MCF 10A (cell line): ENCODE data around the gene CLDN18. TPM values are rescaled to one million over a fixed set of nuclear protein-coding genes. Genes with fewer than 3 reads are reported as not detected.

Experiments
- BruUV-seq: library from RNA; stranded (reverse); fragments of 400-500 nt; replicated peaks from 2 replicates; lab custom pipeline; 2021; lab: Mats Ljungman, UMichigan
- CTCF ChIA-PET: fragments of 300-600 bp; sonication (Branson Sonifier 250); formaldehyde crosslinking; extraction: SDS; loops from one replicate; lab custom pipeline; 2021; ENCODE audit warnings: antibody characterized with exemption, inconsistent platforms; lab: Yijun Ruan, JAX
- POLR2A ChIA-PET: fragments of 300-600, 350-650 bp; sonication (Branson Sonifier 250); formaldehyde crosslinking; extraction: SDS; loops from one replicate; lab custom pipeline; 2020; ENCODE audit warnings: antibody characterized with exemption, inconsistent platforms; lab: Yijun Ruan, JAX
- DNase-seq: peaks from one replicate; pipeline ENCODE4 v3.0.0-alpha.2; 2018; ENCODE audit not compliant: unreplicated experiment
- H3K27ac Mint-ChIP-seq: one replicate; pipeline ENCODE4 v1.8.0; 2022; ENCODE audit warnings: mild to moderate bottlenecking, low read depth, mixed read lengths; ENCODE audit not compliant: unreplicated experiment
- H3K27me3 Mint-ChIP-seq: one replicate; pipeline ENCODE4 v1.8.0; 2022; ENCODE audit warnings: mixed read lengths; ENCODE audit not compliant: insufficient read depth, unreplicated experiment
- H3K36me3 Mint-ChIP-seq: one replicate; pipeline ENCODE4 v1.8.0; 2022; ENCODE audit warnings: mild to moderate bottlenecking, moderate library complexity, mixed read lengths; ENCODE audit not compliant: insufficient read depth, unreplicated experiment
- H3K4me1 Mint-ChIP-seq: one replicate; pipeline ENCODE4 v1.8.0; 2022; ENCODE audit warnings: mixed read lengths; ENCODE audit not compliant: insufficient read depth, unreplicated experiment
- H3K4me3 Mint-ChIP-seq: one replicate; pipeline ENCODE4 v1.8.0; 2022; ENCODE audit warnings: mild to moderate bottlenecking, moderate library complexity, mixed read lengths; ENCODE audit not compliant: unreplicated experiment
- H3K9me3 Mint-ChIP-seq: one replicate; pipeline ENCODE4 v1.8.0; 2022; ENCODE audit warnings: mixed read lengths; ENCODE audit not compliant: unreplicated experiment
- intact Hi-C: fragments of 100-400 bp; cut with micrococcal nuclease; formaldehyde crosslinking; loops from 2 replicates; pipeline ENCODE4 v1.14.1; 2022
- total RNA-seq: library from RNA; stranded (reverse); gene quantifications from 2 replicates; pipeline ENCODE4 v1.2.3, GENCODE V29; 2022
- TF ChIP-seq, protein P1 (sequence below): fragments of 200-600 bp; IDR thresholded peaks from one replicate; pipeline ENCODE4 v1.8.0; 2022; ENCODE audit warnings: antibody characterized with exemption, mild to moderate bottlenecking; ENCODE audit not compliant: unreplicated experiment

The CLDN18 gene
- total RNA-seq, 1 experiment from 2014 or later: not detected

DNA sequence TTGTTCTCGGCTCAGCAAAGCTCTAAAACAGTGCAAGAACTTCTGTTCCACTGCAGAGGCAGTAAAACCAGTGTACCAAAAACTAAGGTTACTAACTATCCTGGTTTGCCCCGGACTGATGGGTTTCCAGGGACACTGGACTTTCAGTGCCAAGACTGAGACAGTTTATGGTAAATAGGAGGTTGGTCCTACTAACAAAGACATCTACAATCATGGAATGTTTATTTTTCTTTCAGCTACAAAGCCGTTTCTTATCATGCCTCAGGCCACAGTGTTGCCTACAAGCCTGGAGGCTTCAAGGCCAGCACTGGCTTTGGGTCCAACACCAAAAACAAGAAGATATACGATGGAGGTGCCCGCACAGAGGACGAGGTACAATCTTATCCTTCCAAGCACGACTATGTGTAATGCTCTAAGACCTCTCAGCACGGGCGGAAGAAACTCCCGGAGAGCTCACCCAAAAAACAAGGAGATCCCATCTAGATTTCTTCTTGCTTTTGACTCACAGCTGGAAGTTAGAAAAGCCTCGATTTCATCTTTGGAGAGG is 20.8 kb downstream of the CLDN18 start:
- no peak for DNase-seq
- no TSS peak for BruUV-seq
- no peak overlapping the region for H3K4me3 Mint-ChIP-seq
- H3K36me3 Mint-ChIP-seq: no peaks in the 10 kb centered on the region
- POLR2A ChIA-PET: no interaction called here
- intact Hi-C loops: no loop called here
- H3K9me3 Mint-ChIP-seq: no peaks in the 10 kb centered on the region
- H3K27me3 Mint-ChIP-seq: no peaks in the 10 kb centered on the region
- TF ChIP-seq, protein P1, sequence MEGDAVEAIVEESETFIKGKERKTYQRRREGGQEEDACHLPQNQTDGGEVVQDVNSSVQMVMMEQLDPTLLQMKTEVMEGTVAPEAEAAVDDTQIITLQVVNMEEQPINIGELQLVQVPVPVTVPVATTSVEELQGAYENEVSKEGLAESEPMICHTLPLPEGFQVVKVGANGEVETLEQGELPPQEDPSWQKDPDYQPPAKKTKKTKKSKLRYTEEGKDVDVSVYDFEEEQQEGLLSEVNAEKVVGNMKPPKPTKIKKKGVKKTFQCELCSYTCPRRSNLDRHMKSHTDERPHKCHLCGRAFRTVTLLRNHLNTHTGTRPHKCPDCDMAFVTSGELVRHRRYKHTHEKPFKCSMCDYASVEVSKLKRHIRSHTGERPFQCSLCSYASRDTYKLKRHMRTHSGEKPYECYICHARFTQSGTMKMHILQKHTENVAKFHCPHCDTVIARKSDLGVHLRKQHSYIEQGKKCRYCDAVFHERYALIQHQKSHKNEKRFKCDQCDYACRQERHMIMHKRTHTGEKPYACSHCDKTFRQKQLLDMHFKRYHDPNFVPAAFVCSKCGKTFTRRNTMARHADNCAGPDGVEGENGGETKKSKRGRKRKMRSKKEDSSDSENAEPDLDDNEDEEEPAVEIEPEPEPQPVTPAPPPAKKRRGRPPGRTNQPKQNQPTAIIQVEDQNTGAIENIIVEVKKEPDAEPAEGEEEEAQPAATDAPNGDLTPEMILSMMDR: no peak
- CTCF ChIA-PET: interaction anchor here (0.5 to 1.7 kb wide), 2 partner anchors 21 to 1512 kb away, joined by 4 to 6 read pairs; no protein-coding TSS in a partner anchor
- H3K4me1 Mint-ChIP-seq: no peaks in the 10 kb centered on the region
- H3K27ac Mint-ChIP-seq: no peak overlapping the region

DNA sequence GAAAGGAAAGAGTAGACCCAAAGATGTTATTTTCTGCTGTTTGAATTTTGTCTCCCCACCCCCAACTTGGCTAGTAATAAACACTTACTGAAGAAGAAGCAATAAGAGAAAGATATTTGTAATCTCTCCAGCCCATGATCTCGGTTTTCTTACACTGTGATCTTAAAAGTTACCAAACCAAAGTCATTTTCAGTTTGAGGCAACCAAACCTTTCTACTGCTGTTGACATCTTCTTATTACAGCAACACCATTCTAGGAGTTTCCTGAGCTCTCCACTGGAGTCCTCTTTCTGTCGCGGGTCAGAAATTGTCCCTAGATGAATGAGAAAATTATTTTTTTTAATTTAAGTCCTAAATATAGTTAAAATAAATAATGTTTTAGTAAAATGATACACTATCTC is 21.6 kb downstream of the CLDN18 start:
- Mint-ChIP-seq H3K9me3 (no peaks in the 10 kb centered on the region), H3K4me1 (no peaks in the 10 kb centered on the region), H3K27me3 (no peaks in the 10 kb centered on the region), H3K36me3 (no peaks in the 10 kb centered on the region), H3K27ac (no peak overlapping the region), H3K4me3 (no peak overlapping the region)
- no TSS peak for BruUV-seq
- ChIA-PET POLR2A (no interaction called here), CTCF (interaction anchor here (1.7 kb wide), 1 partner anchor 21 kb away, joined by 6 read pairs; no protein-coding TSS in a partner anchor)
- TF ChIP-seq, protein P1: no peak
- no peak for DNase-seq
- intact Hi-C loops: no loop called here

DNA sequence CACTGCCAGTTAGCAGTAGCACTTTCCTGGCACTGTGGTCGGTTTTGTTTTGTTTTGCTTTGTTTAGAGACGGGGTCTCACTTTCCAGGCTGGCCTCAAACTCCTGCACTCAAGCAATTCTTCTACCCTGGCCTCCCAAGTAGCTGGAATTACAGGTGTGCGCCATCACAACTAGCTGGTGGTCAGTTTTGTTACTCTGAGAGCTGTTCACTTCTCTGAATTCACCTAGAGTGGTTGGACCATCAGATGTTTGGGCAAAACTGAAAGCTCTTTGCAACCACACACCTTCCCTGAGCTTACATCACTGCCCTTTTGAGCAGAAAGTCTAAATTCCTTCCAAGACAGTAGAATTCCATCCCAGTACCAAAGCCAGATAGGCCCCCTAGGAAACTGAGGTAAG is 22.6 kb downstream of the CLDN18 start:
- H3K4me1 Mint-ChIP-seq: no peaks in the 10 kb centered on the region
- no peak overlapping the region for H3K4me3 Mint-ChIP-seq
- POLR2A ChIA-PET: interaction anchor here (0.7 kb wide), 1 partner anchor 1952 kb away, joined by 3 read pairs; no protein-coding TSS in a partner anchor
- no peaks in the 10 kb centered on the region for H3K27me3 Mint-ChIP-seq
- H3K36me3 Mint-ChIP-seq: no peaks in the 10 kb centered on the region
- TF ChIP-seq, protein P1: no peak
- DNase-seq: no peak
- CTCF ChIA-PET: no interaction called here
- intact Hi-C loops: no loop called here
- no TSS peak for BruUV-seq
- H3K9me3 Mint-ChIP-seq: no peaks in the 10 kb centered on the region
- no peak overlapping the region for H3K27ac Mint-ChIP-seq

DNA sequence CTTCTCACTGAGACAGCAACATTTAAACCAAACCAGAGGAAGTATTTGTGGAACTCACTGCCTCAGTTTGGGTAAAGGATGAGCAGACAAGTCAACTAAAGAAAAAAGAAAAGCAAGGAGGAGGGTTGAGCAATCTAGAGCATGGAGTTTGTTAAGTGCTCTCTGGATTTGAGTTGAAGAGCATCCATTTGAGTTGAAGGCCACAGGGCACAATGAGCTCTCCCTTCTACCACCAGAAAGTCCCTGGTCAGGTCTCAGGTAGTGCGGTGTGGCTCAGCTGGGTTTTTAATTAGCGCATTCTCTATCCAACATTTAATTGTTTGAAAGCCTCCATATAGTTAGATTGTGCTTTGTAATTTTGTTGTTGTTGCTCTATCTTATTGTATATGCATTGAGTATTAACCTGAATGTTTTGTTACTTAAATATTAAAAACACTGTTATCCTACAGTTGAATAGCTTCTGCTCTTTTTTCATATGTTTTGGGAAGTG is 23.3 kb downstream of the CLDN18 start:
- POLR2A ChIA-PET: interaction anchor here (0.9 kb wide), 1 partner anchor 27 kb away, joined by 3 read pairs; no protein-coding TSS in a partner anchor
- no peak for DNase-seq
- H3K4me1 Mint-ChIP-seq: no peaks in the 10 kb centered on the region
- H3K27me3 Mint-ChIP-seq: no peaks in the 10 kb centered on the region
- no peak overlapping the region for H3K4me3 Mint-ChIP-seq
- BruUV-seq: no TSS peak
- CTCF ChIA-PET: interaction anchor here (1.8 to 2.4 kb wide), 4 partner anchors 9 to 62 kb away, joined by 5 to 18 read pairs (median 8); no protein-coding TSS in a partner anchor
- TF ChIP-seq, protein P1: no peak
- intact Hi-C loops: no loop called here
- H3K27ac Mint-ChIP-seq: no peak overlapping the region
- H3K36me3 Mint-ChIP-seq: no peaks in the 10 kb centered on the region
- H3K9me3 Mint-ChIP-seq: no peaks in the 10 kb centered on the region
